Adipocyte (in vitro differentiated cells): Measurements from ENCODE around the gene PAK4.
"Not testable (repeated sequence)": the region's sequence is repeated elsewhere in the genome, so short reads cannot be mapped to it uniquely, and the experiment has no call there.

Experiments
- DNase-seq: peaks from one replicate; pipeline ENCODE4 v3.0.0-alpha.2; 2015; ENCODE audit warnings: low read depth
- H3K27me3 ChIP-seq: replicated peaks from 2 replicates; pipeline ENCODE4 v1.7.0; 2013; ENCODE audit warnings: mild to moderate bottlenecking, low read length, moderate library complexity; ENCODE audit not compliant: control insufficient read depth, insufficient read depth
- H3K36me3 ChIP-seq: 2 replicates; pipeline ENCODE4 v1.7.0; 2013; ENCODE audit warnings: low read length, mild to moderate bottlenecking, moderate library complexity; ENCODE audit not compliant: control insufficient read depth, insufficient read depth, severe bottlenecking
- H3K4me1 ChIP-seq: 2 replicates; pipeline ENCODE4 v1.7.0; 2013; ENCODE audit warnings: mild to moderate bottlenecking, low read length, moderate library complexity; ENCODE audit not compliant: control insufficient read depth, insufficient read depth
- H3K4me3 ChIP-seq: 2 replicates; pipeline ENCODE4 v1.7.0; 2013; ENCODE audit warnings: mild to moderate bottlenecking, low read length, moderate library complexity
- H3K9ac ChIP-seq: 2 replicates; pipeline ENCODE4 v1.7.0; 2013; ENCODE audit warnings: mild to moderate bottlenecking, low read length, moderate library complexity
- H3K9me3 ChIP-seq: 2 replicates; pipeline ENCODE4 v1.7.0; 2013; ENCODE audit warnings: mild to moderate bottlenecking, low read length, moderate library complexity; ENCODE audit not compliant: control insufficient read depth

PAK4 gene

DNA sequence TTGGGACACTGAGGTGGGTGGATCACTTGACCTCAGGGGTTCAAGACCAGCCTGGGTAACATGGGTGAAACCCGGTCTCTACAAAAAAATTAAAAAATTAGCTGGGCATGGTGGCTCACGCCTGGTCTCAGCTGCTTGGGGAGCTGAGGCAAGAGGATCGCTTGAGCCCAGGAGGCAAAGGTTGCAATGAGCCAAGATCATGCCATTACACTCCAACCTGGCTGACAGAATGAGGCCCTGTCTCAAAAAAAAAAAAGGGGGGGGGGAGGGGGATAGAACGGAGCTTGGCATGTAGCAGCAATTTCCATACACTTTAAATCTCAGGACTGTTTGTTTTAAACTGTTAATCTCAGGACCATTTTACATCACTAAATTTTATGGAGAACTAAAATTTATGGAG lies 39.2 kb upstream of the PAK4 start:
- no peak overlapping the region for H3K4me3 ChIP-seq
- no peak for DNase-seq
- H3K9ac ChIP-seq, result no peak overlapping the region
- no peaks in the 10 kb centered on the region for H3K9me3 ChIP-seq
- no peaks in the 10 kb centered on the region for H3K36me3 ChIP-seq
- peaks cover 7% of the 10 kb centered on the region for H3K4me1 ChIP-seq
- H3K27me3 ChIP-seq, result no peaks in the 10 kb centered on the region

DNA sequence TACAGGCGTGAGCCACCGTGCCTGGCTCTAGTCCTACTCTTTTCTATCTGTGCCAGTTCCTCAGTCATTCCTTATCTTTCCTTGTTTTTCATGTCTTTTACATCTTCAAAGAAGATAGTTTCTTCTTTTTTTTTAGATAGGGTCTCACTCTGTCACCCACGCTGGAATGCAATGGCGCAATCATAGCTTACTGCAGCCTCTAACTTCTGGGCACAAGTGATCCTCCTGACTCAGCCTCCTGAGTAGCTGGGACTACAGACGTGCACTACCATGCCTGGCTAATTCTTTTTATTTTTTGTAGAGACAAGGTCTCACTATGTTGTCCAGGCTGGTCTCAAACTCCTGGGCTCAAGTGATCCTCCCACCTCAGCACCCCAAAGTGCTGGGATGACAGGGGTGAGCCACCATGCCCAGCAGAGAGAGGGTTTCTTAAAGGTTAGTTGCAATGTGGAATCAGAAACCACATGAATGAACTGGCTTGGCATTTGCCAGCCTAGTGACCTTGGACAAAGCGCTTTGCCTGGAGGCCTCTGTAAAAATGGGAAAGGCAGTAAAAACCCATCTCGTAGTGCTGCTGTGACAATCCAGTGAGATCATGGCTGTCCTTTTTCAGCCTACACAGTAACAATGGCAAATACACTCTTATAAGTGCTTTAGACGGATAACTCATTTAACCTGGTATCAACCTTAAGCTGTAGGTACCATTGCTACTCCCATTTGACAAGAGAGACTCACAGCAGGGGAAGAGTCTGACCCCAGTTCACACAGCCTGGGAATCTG lies 37.5 kb upstream of the PAK4 start:
- H3K27me3 ChIP-seq, result no peaks in the 10 kb centered on the region
- no peak for DNase-seq

DNA sequence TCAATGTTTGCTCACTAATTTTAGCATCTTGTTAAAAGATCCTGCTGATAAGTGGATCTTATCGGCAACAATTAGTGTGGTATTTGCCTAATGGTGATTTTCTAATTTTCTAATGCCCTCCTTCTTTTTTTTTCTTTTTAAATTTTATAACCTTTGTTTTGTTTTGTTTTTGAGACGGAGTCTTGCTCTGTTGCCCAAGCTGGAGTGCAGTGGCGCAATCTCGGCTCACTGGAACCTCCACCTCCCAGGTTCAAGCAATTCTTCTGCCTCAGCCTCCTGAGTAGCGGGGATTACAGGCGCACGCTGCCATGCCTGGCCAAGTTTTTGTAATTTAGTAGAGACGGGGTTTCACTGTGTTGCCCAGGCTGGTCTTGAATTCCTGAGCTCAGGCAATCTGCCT lies 35.6 kb upstream of the PAK4 start:
- not testable (repeated sequence) for H3K4me3 ChIP-seq, H3K9me3 ChIP-seq, H3K27me3 ChIP-seq, H3K36me3 ChIP-seq, H3K9ac ChIP-seq, DNase-seq, H3K4me1 ChIP-seq

More for the DNA sequence above, 37.5 kb upstream of the PAK4 start:
- Histone ChIP-seq H3K9ac (no peak overlapping the region), H3K36me3 (no peaks in the 10 kb centered on the region), H3K9me3 (no peaks in the 10 kb centered on the region), H3K4me3 (no peak overlapping the region), H3K4me1 (peaks cover 7% of the 10 kb centered on the region)

DNA sequence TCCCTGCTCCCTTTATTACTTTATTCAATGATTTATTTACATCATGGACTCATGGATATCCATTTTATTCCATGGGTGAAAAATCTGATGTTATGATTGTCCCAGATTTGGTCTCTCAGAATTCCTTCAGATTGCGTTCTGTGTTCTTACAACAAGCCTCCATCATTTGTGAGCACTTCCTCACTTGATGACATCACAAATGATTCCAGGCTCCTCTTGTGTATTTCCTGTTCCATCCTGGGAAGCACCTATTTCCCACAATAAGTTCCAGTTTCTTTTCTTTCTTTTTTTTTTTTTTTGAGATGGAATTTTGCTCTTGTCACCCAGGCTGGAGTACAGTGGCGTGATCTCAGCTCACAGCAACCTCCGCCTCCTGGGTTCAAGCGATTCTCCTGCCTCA lies 34.7 kb upstream of the PAK4 start:
- no peak overlapping the region for H3K9ac ChIP-seq
- H3K36me3 ChIP-seq, result no peaks in the 10 kb centered on the region
- H3K4me1 ChIP-seq, result peaks cover 4% of the 10 kb centered on the region
- no peak overlapping the region for H3K4me3 ChIP-seq
- no peaks in the 10 kb centered on the region for H3K27me3 ChIP-seq
- DNase-seq, result no peak
- H3K9me3 ChIP-seq, result no peaks in the 10 kb centered on the region

DNA sequence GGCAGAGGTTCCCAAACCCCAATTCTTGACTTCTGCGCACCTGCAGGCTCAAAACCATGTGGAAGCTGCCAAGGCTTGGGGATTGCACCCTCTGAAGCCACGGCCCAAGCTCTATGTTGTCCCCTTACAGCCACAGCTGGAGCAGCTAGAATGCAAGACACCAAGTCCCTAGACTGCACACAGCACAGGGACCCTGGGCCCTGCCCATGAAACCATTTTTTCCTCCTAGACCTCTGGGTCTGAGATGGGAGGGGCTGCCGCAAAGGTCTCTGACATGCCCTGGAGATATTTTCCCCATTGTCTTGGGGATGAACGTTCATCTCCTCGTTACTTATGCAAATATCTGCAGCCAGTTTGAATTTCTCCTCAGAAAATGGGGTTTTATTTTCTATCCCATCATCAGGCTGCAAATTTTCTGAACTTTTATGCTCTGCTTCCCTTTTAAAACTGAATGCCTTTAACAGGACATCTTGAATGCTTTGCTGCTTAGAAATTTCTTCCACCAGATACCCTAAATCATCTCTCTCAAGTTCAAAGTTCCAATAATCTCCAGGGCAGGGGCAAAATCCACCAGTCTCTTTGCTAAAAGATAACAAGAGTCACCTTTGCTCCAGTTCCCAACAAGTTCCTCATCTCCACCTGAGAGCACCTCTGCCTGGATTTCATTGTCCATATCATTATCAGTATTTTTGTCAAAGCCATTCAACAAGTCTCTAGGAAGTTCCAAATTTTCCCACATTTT lies 29.6 kb upstream of the PAK4 start:
- H3K9ac ChIP-seq, DNase-seq, H3K4me1 ChIP-seq, H3K36me3 ChIP-seq, H3K4me3 ChIP-seq, H3K9me3 ChIP-seq, H3K27me3 ChIP-seq: not testable (repeated sequence)

DNA sequence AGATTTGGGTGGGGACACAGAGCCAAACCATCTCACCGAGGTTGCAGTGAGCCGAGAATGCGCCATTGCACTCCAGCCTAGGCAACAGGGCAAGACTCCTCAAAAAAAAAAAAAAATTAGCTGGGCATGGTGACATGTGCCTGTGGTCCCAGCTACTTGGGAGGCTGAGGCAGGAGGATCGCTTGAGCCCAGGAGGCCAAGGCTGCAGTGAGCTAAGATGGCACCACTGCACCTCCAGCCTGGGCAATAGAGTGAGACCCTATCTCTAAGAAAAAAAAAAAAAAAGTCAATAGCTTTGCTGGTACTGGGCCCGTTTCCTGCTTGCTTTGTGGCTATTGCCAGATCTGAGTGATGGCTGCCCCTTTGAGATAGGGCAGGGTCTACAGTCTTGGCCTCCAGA lies 28.3 kb upstream of the PAK4 start:
- no peaks in the 10 kb centered on the region for H3K36me3 ChIP-seq
- no peaks in the 10 kb centered on the region for H3K27me3 ChIP-seq
- H3K4me3 ChIP-seq, result no peak overlapping the region
- no peaks in the 10 kb centered on the region for H3K9me3 ChIP-seq
- H3K4me1 ChIP-seq, result peaks cover 4% of the 10 kb centered on the region
- H3K9ac ChIP-seq, result no peak overlapping the region
- no peak for DNase-seq

DNA sequence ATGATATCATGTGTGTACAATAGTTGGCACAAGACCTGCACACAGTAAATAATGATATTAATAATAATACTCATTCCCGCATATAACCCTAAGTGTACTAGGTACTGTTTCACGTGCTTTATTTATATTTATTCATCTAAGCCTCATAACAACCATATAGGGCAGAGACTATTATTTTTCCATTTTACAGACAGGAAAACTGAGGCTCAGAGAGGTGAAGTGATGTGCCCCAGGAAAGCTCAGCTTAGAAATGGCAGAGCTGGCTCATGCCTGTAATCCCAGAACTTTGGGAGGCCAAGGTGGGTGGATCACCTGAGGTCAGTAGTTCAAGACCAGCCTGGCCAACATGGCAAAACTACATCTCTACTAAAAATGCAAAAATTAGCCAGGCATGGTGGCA lies 27.9 kb upstream of the PAK4 start:
- Histone ChIP-seq H3K9me3 (no peaks in the 10 kb centered on the region), H3K27me3 (no peaks in the 10 kb centered on the region), H3K4me3 (no peak overlapping the region), H3K9ac (no peak overlapping the region), H3K36me3 (no peaks in the 10 kb centered on the region), H3K4me1 (peaks cover 4% of the 10 kb centered on the region)
- DNase-seq, result no peak

DNA sequence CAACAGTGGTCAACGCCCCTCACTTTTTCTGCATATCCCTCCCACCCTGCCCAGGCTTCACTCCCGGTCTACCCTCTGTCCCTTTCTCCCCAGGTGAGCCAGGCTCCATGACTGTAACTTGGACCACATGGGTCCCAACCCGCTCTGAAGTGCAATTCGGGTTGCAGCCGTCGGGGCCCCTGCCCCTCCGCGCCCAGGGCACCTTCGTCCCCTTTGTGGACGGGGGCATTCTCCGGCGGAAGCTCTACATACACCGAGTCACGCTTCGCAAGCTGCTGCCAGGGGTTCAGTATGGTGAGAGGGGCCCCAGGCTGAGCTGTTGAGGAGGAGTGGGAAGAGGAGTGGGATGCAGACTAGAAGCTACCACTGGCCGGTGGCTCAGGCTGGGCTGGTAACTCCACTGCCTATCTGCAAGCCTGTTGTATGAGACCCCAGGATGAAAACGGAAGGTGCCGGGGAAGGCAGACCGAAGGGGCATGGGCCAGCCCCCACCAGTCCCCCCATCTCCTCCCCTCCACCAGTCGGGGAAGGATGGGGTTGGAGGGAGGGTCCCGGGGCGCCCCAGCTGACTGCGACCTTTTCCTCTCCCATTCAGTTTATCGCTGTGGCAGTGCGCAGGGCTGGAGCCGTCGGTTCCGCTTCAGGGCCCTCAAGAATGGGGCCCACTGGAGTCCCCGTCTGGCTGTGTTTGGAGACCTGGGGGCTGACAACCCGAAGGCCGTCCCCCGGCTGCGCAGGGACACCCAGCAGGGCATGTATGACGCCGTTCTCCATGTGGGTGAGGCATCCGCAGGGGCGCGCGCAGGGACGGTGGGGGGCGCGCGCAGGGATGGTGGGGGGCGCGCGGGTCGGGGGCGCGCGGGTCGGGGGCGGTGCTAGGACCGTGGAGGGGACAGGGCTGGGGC lies 27.0 kb upstream of the PAK4 start:
- no peak overlapping the region for H3K4me3 ChIP-seq
- H3K9ac ChIP-seq, result no peak overlapping the region
- DNase-seq, result no peak
- H3K27me3 ChIP-seq, result no peaks in the 10 kb centered on the region
- peaks cover 4% of the 10 kb centered on the region for H3K4me1 ChIP-seq
- H3K36me3 ChIP-seq, result no peaks in the 10 kb centered on the region
- H3K9me3 ChIP-seq, result no peaks in the 10 kb centered on the region

DNA sequence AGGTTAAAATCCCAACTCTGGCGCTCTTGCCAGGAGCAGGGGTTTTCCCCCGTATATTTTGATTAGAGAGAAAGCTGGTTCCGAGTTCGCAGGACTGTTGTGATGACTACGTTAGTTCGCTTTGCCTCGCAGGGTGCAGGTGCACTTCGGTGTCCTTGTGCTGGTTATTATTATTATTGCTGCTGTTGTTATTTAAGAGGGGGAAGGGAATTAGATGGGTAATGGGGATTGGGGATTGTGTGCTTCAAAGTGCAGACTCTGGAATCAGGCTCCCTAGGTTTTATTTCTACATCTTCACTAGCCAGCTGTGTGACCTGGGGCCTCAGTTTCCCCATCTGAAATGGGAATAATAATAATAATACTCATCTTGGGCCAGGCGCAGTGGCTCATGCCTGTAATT lies 26.2 kb upstream of the PAK4 start:
- no peak for DNase-seq
- Histone ChIP-seq H3K9me3 (no peaks in the 10 kb centered on the region), H3K4me3 (no peak overlapping the region), H3K9ac (no peak overlapping the region), H3K27me3 (no peaks in the 10 kb centered on the region), H3K4me1 (no peaks in the 10 kb centered on the region), H3K36me3 (no peaks in the 10 kb centered on the region)

DNA sequence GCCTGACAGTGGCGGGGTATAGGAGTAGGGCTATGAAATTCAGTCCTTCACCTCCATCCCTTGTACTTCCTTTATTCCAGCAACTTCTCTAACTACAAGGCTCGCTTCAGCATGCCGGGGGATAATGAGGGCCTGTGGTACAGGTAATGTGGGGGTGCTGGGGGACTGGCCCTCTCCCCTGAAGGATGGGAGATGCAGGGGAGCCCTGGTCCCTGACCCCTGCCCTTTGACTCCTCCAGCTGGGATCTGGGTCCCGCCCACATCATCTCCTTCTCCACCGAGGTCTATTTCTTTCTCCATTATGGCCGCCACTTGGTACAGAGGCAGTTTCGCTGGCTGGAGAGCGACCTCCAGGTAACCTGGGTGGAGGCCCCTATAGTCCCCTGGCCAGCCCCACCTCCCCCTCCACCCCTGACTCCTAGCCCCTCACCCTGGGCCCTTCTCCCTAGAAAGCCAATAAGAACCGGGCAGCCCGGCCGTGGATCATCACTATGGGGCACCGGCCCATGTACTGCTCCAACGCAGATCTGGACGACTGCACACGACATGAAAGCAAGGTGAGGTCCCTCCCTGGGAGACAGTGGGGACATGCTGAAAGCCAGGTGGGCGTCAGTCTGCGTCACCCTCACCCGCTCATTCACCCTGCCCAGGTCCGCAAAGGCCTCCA lies 25.0 kb upstream of the PAK4 start:
- Histone ChIP-seq H3K36me3 (no peaks in the 10 kb centered on the region), H3K4me1 (no peaks in the 10 kb centered on the region), H3K27me3 (no peaks in the 10 kb centered on the region), H3K9me3 (no peaks in the 10 kb centered on the region), H3K9ac (no peak overlapping the region), H3K4me3 (no peak overlapping the region)
- no peak for DNase-seq

DNA sequence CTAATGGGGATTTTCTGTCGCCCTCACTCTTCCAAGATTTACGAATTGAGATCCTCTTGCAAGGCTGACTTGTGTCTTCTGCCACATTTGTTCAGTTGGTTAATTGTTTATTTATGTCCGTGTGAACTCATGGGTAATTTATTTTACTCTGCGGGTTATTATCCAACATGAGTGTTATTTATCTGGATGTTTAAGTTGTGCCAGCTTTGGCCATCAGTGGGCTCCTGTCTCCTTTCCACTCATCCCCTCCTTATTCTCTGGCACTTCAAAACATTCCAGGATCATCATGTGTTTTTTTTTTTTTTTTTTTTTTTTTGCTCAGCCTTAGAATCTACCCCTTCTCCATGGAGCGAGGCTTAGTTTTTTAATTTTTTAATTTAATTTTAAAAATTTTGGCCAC lies 22.4 kb upstream of the PAK4 start:
- H3K4me1 ChIP-seq, result peaks cover 7% of the 10 kb centered on the region
- no peaks in the 10 kb centered on the region for H3K9me3 ChIP-seq
- no peak overlapping the region for H3K4me3 ChIP-seq
- no peaks in the 10 kb centered on the region for H3K36me3 ChIP-seq
- H3K9ac ChIP-seq, result no peak overlapping the region
- no peak for DNase-seq
- H3K27me3 ChIP-seq, result no peaks in the 10 kb centered on the region
